CD4-positive, alpha-beta T cell (primary cell): Measurements from ENCODE around the gene KRT8. TPM values are rescaled to one million over a fixed set of nuclear protein-coding genes. Genes with fewer than 3 reads are reported as not detected.

Experiments used
- ATAC-seq: fragments of 200-7000 bp; cut with Tn5 transposase; one replicate; pipeline ENCODE4 v1.10.0; 2022; ENCODE audit warnings: mild to moderate bottlenecking; ENCODE audit not compliant: poor library complexity
- CTCF ChIA-PET: fragments of 350-600 bp; sonication (Branson Sonifier 250); formaldehyde crosslinking; loops from one replicate; lab custom pipeline; 2021; ENCODE audit warnings: antibody characterized with exemption, inconsistent platforms; lab: Charles Lee
- POLR2A ChIA-PET: fragments of 350-600 bp; sonication (Branson Sonifier 250); formaldehyde crosslinking; loops from one replicate; lab custom pipeline; 2021; ENCODE audit warnings: antibody characterized with exemption, inconsistent platforms; lab: Charles Lee
- DNase-seq, 14 experiments: peaks; one replicate each; pipeline ENCODE4 v3.0.0-alpha.2; 2013 to 2020; ENCODE audit warnings: mixed read lengths in 2 of 14
- H3K27ac ChIP-seq, 2 donors: one replicate each; pipeline versions ENCODE4 v1.5.1 to v1.7.0; 2013; ENCODE audit warnings: low read length in 2 of 2, low read depth in 1 of 2, mild to moderate bottlenecking in 1 of 2
- H3K27me3 ChIP-seq, 2 experiments: 1 replicate in 1 of 2; 2 replicates in 1 of 2; pipeline versions ENCODE4 v1.6.1 to v1.7.0; 2013; ENCODE audit warnings: low read length in 2 of 2, control low read depth in 1 of 2, mild to moderate bottlenecking in 1 of 2, moderate library complexity in 1 of 2; ENCODE audit not compliant: insufficient read depth in 2 of 2, control insufficient read depth in 1 of 2
- H3K36me3 ChIP-seq: one replicate; pipeline ENCODE4 v1.6.1; 2013; ENCODE audit warnings: low read length, control low read depth; ENCODE audit not compliant: insufficient read depth
- H3K4me1 ChIP-seq: one replicate; pipeline ENCODE4 v1.6.1; 2013; ENCODE audit warnings: low read length, control low read depth; ENCODE audit not compliant: insufficient read depth
- H3K4me3 ChIP-seq: one replicate; pipeline ENCODE4 v1.5.1; 2013; ENCODE audit warnings: mild to moderate bottlenecking, low read length, moderate library complexity
- H3K9me3 ChIP-seq, 2 experiments: 1 replicate in 1 of 2; 2 replicates in 1 of 2; pipeline versions ENCODE4 v1.6.1 to v1.7.0; 2013; ENCODE audit warnings: low read length in 2 of 2, mild to moderate bottlenecking in 2 of 2, control low read depth in 1 of 2, moderate library complexity in 1 of 2; ENCODE audit not compliant: control insufficient read depth in 1 of 2, insufficient read depth in 1 of 2
- H3K27ac Mint-ChIP-seq: one replicate; pipeline ENCODE4 v1.8.0; 2020; ENCODE audit warnings: mixed read lengths
- H3K27me3 Mint-ChIP-seq: one replicate; pipeline ENCODE4 v1.8.0; 2021; ENCODE audit warnings: mixed read lengths
- H3K36me3 Mint-ChIP-seq: one replicate; pipeline ENCODE4 v1.8.0; 2021; ENCODE audit warnings: low read depth, mixed read lengths
- H3K4me1 Mint-ChIP-seq: one replicate; pipeline ENCODE4 v1.8.0; 2021; ENCODE audit warnings: low read depth, mixed read lengths
- H3K4me3 Mint-ChIP-seq: one replicate; pipeline ENCODE4 v1.8.0; 2020; ENCODE audit warnings: mild to moderate bottlenecking, mixed read lengths
- H3K9me3 Mint-ChIP-seq: one replicate; pipeline ENCODE4 v1.8.0; 2020; ENCODE audit warnings: mixed read lengths
- intact Hi-C, 2 experiments: fragments of 100-400 bp; cut with DNase I in 1 of 2; cut with micrococcal nuclease in 1 of 2; formaldehyde crosslinking; loops; one replicate each; pipeline versions ENCODE4 v1.15.1 to v1.9.0; 2023 to 2025; cut with DNase I, micrococcal nuclease
- total RNA-seq, 174 experiments: library from RNA in 2 of 174; stranded (reverse) in 2 of 174; gene quantifications; one replicate each; pipeline ENCODE4 v1.2.3 and lab custom pipeline; 2021 to 2026
- TF ChIP-seq, protein P1 (sequence below): fragments of 200-600 bp; IDR thresholded peaks from one replicate; pipeline ENCODE4 v1.8.0; 2022; ENCODE audit warnings: antibody characterized with exemption, mild to moderate bottlenecking

The KRT8 gene
- total RNA-seq, 2 experiments from 2014 or later: 0.63 to 0.89 TPM

- no peaks in the 10 kb centered on the region for H3K36me3 ChIP-seq
- DNase-seq (no peak), ATAC-seq (no peak)
- no peak overlapping the region for H3K4me3 ChIP-seq
- Mint-ChIP-seq H3K4me3 (no peak overlapping the region), H3K27ac (no peak overlapping the region), H3K36me3 (no peaks in the 10 kb centered on the region), H3K4me1 (no peaks in the 10 kb centered on the region), H3K9me3 (no peaks in the 10 kb centered on the region), H3K27me3 (peaks cover 6% of the 10 kb centered on the region)
- H3K4me1 ChIP-seq: no peaks in the 10 kb centered on the region
- peaks cover 0 to 3% of the 10 kb centered on the region in 2 experiments for H3K27me3 ChIP-seq
- TF ChIP-seq, protein P1, sequence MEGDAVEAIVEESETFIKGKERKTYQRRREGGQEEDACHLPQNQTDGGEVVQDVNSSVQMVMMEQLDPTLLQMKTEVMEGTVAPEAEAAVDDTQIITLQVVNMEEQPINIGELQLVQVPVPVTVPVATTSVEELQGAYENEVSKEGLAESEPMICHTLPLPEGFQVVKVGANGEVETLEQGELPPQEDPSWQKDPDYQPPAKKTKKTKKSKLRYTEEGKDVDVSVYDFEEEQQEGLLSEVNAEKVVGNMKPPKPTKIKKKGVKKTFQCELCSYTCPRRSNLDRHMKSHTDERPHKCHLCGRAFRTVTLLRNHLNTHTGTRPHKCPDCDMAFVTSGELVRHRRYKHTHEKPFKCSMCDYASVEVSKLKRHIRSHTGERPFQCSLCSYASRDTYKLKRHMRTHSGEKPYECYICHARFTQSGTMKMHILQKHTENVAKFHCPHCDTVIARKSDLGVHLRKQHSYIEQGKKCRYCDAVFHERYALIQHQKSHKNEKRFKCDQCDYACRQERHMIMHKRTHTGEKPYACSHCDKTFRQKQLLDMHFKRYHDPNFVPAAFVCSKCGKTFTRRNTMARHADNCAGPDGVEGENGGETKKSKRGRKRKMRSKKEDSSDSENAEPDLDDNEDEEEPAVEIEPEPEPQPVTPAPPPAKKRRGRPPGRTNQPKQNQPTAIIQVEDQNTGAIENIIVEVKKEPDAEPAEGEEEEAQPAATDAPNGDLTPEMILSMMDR: no peak
- H3K9me3 ChIP-seq: no peaks in the 10 kb centered on the region
- intact Hi-C loops: no loop called here
- POLR2A ChIA-PET: no interaction called here
- CTCF ChIA-PET: no interaction called here
- no peak overlapping the region for H3K27ac ChIP-seq
Observed at GRCh38 chr12:52847335-52848102, 57.4 kb downstream of the KRT8 start.

Other genes starting within 250 kb of the KRT8 start
- 1 to 10 TPM; 3.9 to 4.0 TPM for gene KRT1, start 224.7 kb downstream of the KRT8 start, total RNA-seq
- gene KRT77, start 201.6 kb downstream of the KRT8 start, total RNA-seq: under 1 TPM; 0.11 to 0.20 TPM
- gene KRT76, start 127.7 kb downstream of the KRT8 start, total RNA-seq: not detected
- not detected for gene KRT3, start 109.0 kb downstream of the KRT8 start, total RNA-seq
- not detected for gene KRT4, start 91.0 kb downstream of the KRT8 start, total RNA-seq
- not detected for gene KRT79, start 70.8 kb downstream of the KRT8 start, total RNA-seq
- not detected for gene KRT78, start 56.1 kb downstream of the KRT8 start, total RNA-seq
- gene KRT18, start 44.0 kb upstream of the KRT8 start, total RNA-seq: 1 to 10 TPM; 7.2 to 9.2 TPM
- gene EIF4B, start 101.4 kb upstream of the KRT8 start, total RNA-seq: 100 to 1,000 TPM; 794 to 806 TPM
- 1 to 10 TPM; 2.3 to 3.0 TPM for gene TNS2, start 145.0 kb upstream of the KRT8 start, total RNA-seq
- gene SPRYD3, start 174.3 kb upstream of the KRT8 start, total RNA-seq: 10 to 100 TPM; 17.7 to 21.0 TPM
- under 1 TPM in 1 of 2 experiments, not detected in 1; 0.49 TPM for gene IGFBP6, start 192.6 kb upstream of the KRT8 start, total RNA-seq
- gene SOAT2, start 198.4 kb upstream of the KRT8 start, total RNA-seq: under 1 TPM; 0.22 to 0.49 TPM